ENCODE measurements around the gene ETV1.

Gene ETV1

GRCh38 chr7:13904007-13904406 lies 85.5 kb downstream of the ETV1 start:
- CTCF ChIA-PET: no interaction called here
- TF ChIP-seq SUZ12 (IDR thresholded peaks at IDR 0.05) (no peak), L3MBTL2 (conservative IDR thresholded peaks at IDR 0.05) (no peak), BHLHE40 (IDR thresholded peaks at IDR 0.05; ENCODE audit: borderline replicate concordance) (no peak), TARDBP (IDR thresholded peaks at IDR 0.05) (no peak)
- POLR2A ChIA-PET: no interaction called here
- no peak for DNase-seq (ENCODE audit: extremely low spot score)

DNA sequence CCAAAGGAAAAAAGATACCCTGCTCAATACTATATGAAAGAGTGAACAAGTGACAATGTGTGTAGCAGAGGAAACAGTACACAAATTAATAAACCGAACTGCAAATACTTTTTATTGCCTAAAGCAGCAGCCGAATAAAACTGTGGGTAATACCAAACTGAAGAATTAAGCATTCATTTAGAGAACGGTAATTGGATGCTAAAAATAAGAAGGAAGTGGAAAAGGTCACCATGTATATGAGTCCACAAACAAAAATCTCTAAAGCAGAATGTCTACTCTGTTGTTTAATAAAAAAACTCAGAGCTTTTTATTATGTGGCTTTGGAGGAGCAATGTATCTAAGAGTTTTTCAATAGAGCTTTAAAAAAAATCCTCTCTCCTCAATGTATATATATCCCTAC lies 87.9 kb downstream of the ETV1 start:
- DNase-seq (ENCODE audit: extremely low spot score): no peak
- CTCF ChIA-PET: no interaction called here
- TF ChIP-seq FOXA1 (IDR thresholded peaks at IDR 0.05) (no peak), PKNOX1 (IDR thresholded peaks at IDR 0.05) (no peak)
- POLR2A ChIA-PET: no interaction called here

DNA sequence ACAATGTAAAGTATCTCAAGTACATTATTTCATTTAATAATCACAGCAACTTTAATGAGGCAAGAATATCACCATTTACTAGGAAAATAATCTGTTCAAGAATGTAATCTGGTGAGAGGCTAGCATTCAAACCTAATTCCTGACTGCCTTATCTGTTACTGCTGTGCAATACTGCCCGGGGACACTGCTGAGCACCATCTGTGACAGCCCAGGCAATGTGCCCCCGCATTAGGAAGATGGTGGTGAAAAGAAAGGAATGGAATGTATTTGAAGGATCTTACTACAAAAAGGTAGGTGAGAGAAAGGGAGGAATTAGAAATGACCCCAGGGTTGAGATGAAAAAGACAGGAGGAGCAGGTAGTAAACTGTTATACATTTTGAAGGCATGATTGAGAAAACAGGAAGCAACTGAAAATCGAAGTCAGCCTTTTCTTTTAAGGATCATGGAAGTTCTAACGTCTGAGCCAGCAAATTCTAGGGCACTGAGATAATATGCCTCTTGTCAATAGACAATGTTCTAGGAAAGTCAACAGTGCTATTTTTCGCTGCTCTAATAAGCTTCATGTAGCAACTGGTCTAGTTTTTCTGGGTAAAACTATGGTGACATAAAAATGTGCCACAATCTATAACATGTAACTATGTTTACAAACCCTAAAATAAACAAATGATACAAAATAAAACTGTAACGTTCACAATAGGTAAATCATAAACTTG lies 90.4 kb downstream of the ETV1 start:
- CTCF ChIA-PET: no interaction called here
- POLR2A ChIA-PET: no interaction called here
- no peak for DNase-seq (ENCODE audit: extremely low spot score)
- TF ChIP-seq FOXA1 (IDR thresholded peaks at IDR 0.05): no peak
- TF ChIP-seq NFRKB (IDR thresholded peaks at IDR 0.05): no peak
- TF ChIP-seq TARDBP (IDR thresholded peaks at IDR 0.05): no peak
- no peak for TF ChIP-seq LEF1 (IDR thresholded peaks at IDR 0.05; ENCODE audit: borderline replicate concordance)
- TF ChIP-seq ELF4 (IDR thresholded peaks at IDR 0.05): no peak
- no peak for TF ChIP-seq CTBP1 (IDR thresholded peaks at IDR 0.05; ENCODE audit: borderline replicate concordance)
- no peak for TF ChIP-seq FOXK2 (IDR thresholded peaks at IDR 0.05)
- TF ChIP-seq SP1 (IDR thresholded peaks at IDR 0.05): no peak
- TF ChIP-seq HDGF (IDR thresholded peaks at IDR 0.05; ENCODE audit: borderline replicate concordance): no peak
- no peak for TF ChIP-seq ZNF384 (IDR thresholded peaks at IDR 0.05)
- no peak for TF ChIP-seq SUZ12 (IDR thresholded peaks at IDR 0.05)
- TF ChIP-seq BHLHE40 (IDR thresholded peaks at IDR 0.05; ENCODE audit: borderline replicate concordance): no peak
- TF ChIP-seq L3MBTL2 (conservative IDR thresholded peaks at IDR 0.05): no peak
- no peak for TF ChIP-seq ARNT (IDR thresholded peaks at IDR 0.05)
- no peak for TF ChIP-seq FOXM1 (IDR thresholded peaks at IDR 0.05; ENCODE audit: borderline replicate concordance)
- TF ChIP-seq PKNOX1 (IDR thresholded peaks at IDR 0.05): no peak

GRCh38 chr7:13897819-13898218 lies 91.6 kb downstream of the ETV1 start:
- DNase-seq (ENCODE audit: extremely low spot score): no peak
- TF ChIP-seq ELF4 (IDR thresholded peaks at IDR 0.05): no peak
- TF ChIP-seq SP1 (IDR thresholded peaks at IDR 0.05): no peak
- TF ChIP-seq LEF1 (IDR thresholded peaks at IDR 0.05; ENCODE audit: borderline replicate concordance): no peak
- TF ChIP-seq L3MBTL2 (conservative IDR thresholded peaks at IDR 0.05): no peak
- ChIA-PET CTCF (no interaction called here), POLR2A (no interaction called here)

- no peak for DNase-seq (ENCODE audit: extremely low spot score)
- CTCF ChIA-PET: interaction anchor here (1.1 kb wide), 1 partner anchor 796 kb away, joined by 4 read pairs; no protein-coding TSS in a partner anchor
- TF ChIP-seq ARNT (IDR thresholded peaks at IDR 0.05) (no peak), NFRKB (IDR thresholded peaks at IDR 0.05) (no peak), TARDBP (IDR thresholded peaks at IDR 0.05) (no peak), SP1 (IDR thresholded peaks at IDR 0.05) (no peak), LEF1 (IDR thresholded peaks at IDR 0.05; ENCODE audit: borderline replicate concordance) (no peak), ELF4 (IDR thresholded peaks at IDR 0.05) (no peak), HDGF (IDR thresholded peaks at IDR 0.05; ENCODE audit: borderline replicate concordance) (no peak), CTBP1 (IDR thresholded peaks at IDR 0.05; ENCODE audit: borderline replicate concordance) (no peak), PKNOX1 (IDR thresholded peaks at IDR 0.05) (no peak), BHLHE40 (IDR thresholded peaks at IDR 0.05; ENCODE audit: borderline replicate concordance) (no peak), FOXA1 (IDR thresholded peaks at IDR 0.05) (no peak), ZNF384 (IDR thresholded peaks at IDR 0.05) (no peak)
- POLR2A ChIA-PET: no interaction called here
Measured at GRCh38 chr7:13894954-13895353, 94.5 kb downstream of the ETV1 start.

DNA sequence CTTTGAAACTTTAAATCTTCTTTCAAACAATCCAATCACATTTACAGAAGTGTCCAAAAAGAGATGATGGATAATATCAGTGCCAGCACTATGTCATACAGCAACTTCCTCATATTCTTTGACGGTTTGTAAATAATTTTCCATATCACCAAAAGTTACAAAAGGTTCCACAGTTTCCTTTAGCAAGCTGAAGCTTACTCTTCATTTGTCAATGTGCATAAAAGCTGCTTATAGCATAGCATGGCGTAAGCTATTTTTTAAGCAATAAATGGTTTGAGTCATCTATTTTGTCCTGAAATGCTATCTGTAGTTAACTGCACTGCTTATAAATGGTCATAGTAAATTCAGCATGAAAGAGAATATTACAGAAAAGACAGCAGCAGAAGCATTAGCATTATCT lies 95.1 kb downstream of the ETV1 start:
- no peak for DNase-seq (ENCODE audit: extremely low spot score)
- ChIA-PET POLR2A (no interaction called here), CTCF (interaction anchor here (0.7 to 1.1 kb wide), 2 partner anchors 301 to 797 kb away, joined by 4 read pairs; no protein-coding TSS in a partner anchor)
- TF ChIP-seq NFRKB (IDR thresholded peaks at IDR 0.05) (no peak), FOXM1 (IDR thresholded peaks at IDR 0.05; ENCODE audit: borderline replicate concordance) (no peak), TARDBP (IDR thresholded peaks at IDR 0.05) (no peak), SUZ12 (IDR thresholded peaks at IDR 0.05) (no peak), SP1 (IDR thresholded peaks at IDR 0.05) (no peak), BHLHE40 (IDR thresholded peaks at IDR 0.05; ENCODE audit: borderline replicate concordance) (no peak), FOXK2 (IDR thresholded peaks at IDR 0.05) (no peak), LEF1 (IDR thresholded peaks at IDR 0.05; ENCODE audit: borderline replicate concordance) (no peak), L3MBTL2 (conservative IDR thresholded peaks at IDR 0.05) (no peak), ELF4 (IDR thresholded peaks at IDR 0.05) (no peak), CTBP1 (IDR thresholded peaks at IDR 0.05; ENCODE audit: borderline replicate concordance) (no peak)

DNA sequence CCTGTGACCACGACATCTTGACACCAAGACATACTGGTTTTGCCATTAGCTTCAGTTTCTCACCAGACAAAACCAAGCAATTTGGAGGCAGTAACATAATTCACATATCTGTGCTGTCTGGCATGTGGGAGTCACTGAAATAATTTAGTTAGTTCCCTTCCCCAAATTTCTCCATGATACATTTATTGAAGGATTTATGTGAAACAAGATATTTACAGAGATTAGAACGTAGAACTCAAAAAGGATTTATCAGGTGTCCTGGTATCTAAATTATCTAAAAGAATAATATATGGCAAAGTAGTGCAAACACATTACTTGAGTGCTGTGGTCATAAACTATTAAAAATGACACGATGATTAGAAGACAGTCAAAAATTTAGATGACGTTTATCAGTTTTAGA lies 98.7 kb downstream of the ETV1 start:
- no peak for TF ChIP-seq SUZ12 (IDR thresholded peaks at IDR 0.05)
- TF ChIP-seq PKNOX1 (IDR thresholded peaks at IDR 0.05): peak; percentile 28; the same call in 1 of the 2 replicates
- TF ChIP-seq ZNF384 (IDR thresholded peaks at IDR 0.05): no peak
- no peak for TF ChIP-seq ARNT (IDR thresholded peaks at IDR 0.05)
- no peak for TF ChIP-seq FOXA1 (IDR thresholded peaks at IDR 0.05)
- DNase-seq (ENCODE audit: extremely low spot score): no peak
- CTCF ChIA-PET: no interaction called here
- POLR2A ChIA-PET: no interaction called here
